ENCODE results near the gene F5. TPM values are rescaled to one million over a fixed set of nuclear protein-coding genes. Genes with fewer than 3 reads are reported as not detected.

The F5 gene
- total RNA-seq, 2 experiments from 2014 or later: 58.6 to 59.1 TPM

DNA sequence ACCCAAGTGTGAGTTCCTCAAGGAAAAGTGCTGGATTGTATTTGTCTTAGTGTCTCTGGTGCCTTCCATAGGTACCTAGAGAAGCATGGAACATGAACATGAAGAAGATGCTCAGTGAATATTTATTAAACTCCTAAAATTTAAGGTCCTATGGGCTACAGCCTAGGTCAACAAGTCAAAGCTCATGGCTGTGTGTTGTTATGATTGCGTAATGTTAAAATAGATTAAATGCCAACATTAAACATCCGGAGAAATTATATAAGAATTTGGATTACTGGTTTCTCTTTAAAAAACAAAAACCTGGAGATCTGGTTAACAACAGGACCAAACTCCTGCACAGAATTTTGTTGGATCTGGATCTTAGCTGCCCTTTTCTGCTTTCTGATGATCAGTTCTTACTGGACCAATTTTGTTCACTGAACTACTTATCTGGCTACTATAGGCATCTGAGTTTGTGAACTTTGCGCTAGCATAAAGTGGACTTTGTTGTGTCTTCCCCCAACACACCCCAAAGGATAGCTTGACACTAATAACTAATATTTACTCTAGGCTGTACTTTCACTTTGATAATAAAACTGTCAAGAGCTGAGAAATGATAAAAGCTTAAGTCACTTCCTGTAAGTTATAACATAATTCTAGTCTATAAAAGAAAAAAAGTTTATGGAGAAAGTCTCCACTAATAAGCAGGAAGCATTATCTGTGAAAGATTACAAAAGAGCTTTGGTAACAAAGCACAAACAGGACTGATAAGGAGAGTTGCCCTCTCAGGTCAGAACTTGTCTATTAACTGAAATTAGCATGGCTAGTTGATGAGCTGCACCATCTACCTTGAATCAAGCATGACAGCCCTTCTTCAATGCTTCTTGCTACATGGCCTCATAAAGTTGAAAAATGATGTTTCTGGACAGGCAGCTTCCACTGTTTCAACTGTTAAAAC lies 20.7 kb downstream of the F5 start:
- intact Hi-C loops (cut with micrococcal nuclease): no loop called here
- no peak for DNase-seq
- Mint-ChIP-seq H3K36me3 (ENCODE audit: low read depth) (peaks cover 67% of the 10 kb centered on the region), H3K4me1 (ENCODE audit: low read depth) (peaks cover 26% of the 10 kb centered on the region), H3K9me3 (no peaks in the 10 kb centered on the region), H3K27ac (no peak overlapping the region), H3K27me3 (ENCODE audit: low read depth) (no peaks in the 10 kb centered on the region), H3K4me3 (no peak overlapping the region)
- CTCF ChIA-PET: interaction anchor here (1.2 kb wide), 1 partner anchor 15 kb away, joined by 3 read pairs; no protein-coding TSS in a partner anchor

DNA sequence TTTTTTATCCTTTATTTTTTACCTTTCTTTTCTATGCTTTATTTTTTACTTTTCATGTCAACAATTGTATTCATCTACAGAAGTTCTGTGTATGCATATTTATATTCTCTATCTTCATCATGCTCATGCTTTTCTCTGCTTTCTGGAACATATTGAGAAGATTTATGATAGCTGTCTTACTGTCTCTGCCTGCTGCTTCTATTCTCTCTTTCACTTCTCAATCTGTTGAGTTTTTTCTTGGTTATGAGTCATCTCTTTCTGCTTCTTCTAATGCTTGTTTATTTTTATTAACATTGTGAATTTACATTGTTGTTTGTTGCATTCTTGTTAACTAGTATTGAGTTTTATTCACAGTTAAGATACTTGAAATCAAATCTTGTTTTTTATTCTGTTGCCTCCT lies 22.6 kb downstream of the F5 start:
- CTCF ChIA-PET: interaction anchor here (1.7 kb wide), 1 partner anchor 18 kb away, joined by 4 read pairs; no protein-coding TSS in a partner anchor
- intact Hi-C loops (cut with micrococcal nuclease): no loop called here
- Mint-ChIP-seq H3K36me3 (ENCODE audit: low read depth) (peaks cover 76% of the 10 kb centered on the region), H3K4me3 (no peak overlapping the region), H3K4me1 (ENCODE audit: low read depth) (peaks cover 26% of the 10 kb centered on the region), H3K27me3 (ENCODE audit: low read depth) (no peaks in the 10 kb centered on the region), H3K9me3 (no peaks in the 10 kb centered on the region), H3K27ac (no peak overlapping the region)
- DNase-seq: no peak

DNA sequence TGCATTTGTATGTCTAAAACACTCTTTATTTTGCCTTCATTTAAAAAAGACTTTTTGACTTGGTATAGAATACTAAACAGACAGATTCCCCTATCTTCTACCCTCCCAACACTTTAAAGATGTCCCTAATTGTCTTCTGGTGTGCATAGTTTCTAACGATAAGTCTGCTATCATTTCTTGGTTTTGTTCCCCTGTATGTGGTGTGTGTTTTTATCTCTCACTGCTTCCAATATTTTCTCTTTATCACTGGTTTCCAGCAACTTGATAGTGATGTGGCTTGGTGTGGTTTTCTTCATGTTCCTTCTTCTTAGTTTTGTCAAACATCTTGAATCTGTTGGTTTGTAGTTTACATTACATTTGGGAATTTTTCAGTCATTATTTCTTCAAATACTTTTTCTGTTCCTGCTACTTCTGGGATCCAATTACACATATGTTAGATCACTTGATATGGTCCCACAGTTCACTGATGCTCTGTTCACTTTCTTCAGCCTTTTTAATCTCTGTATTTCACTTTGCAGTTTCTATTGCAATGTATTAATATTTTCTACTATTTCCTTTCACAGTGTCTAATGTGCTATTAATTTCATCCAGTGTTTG lies 23.2 kb downstream of the F5 start:
- Mint-ChIP-seq H3K9me3 (no peaks in the 10 kb centered on the region), H3K4me3 (no peak overlapping the region), H3K4me1 (ENCODE audit: low read depth) (peaks cover 26% of the 10 kb centered on the region), H3K27me3 (ENCODE audit: low read depth) (no peaks in the 10 kb centered on the region), H3K27ac (no peak overlapping the region), H3K36me3 (ENCODE audit: low read depth) (peaks cover 80% of the 10 kb centered on the region)
- CTCF ChIA-PET: interaction anchor here (0.6 to 1.7 kb wide), 3 partner anchors 17 to 484 kb away, joined by 3 to 4 read pairs (median 3); no protein-coding TSS in a partner anchor
- DNase-seq: no peak
- intact Hi-C loops (cut with micrococcal nuclease): no loop called here

DNA sequence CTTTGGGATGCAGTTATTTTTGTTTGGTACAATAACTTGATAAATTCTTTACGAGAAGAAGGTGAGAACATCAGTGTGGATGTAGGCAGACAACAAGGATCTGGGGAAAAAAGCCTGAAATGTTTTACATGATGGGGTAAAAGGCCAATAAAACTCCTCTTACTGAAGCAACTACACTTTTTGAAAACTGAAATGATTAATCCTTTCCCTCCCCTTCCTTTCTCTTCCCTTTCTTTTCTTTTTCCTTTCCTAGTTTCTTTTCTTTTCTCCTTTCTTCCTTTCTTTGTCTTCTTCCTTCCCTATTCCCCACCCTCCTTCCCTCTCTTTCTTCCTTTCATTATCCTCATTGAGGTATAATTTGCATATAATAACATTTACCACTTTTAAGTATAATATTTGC lies 24.6 kb downstream of the F5 start:
- H3K4me3 Mint-ChIP-seq: no peak overlapping the region
- H3K4me1 Mint-ChIP-seq (ENCODE audit: low read depth): peaks cover 22% of the 10 kb centered on the region
- intact Hi-C loops (cut with micrococcal nuclease): no loop called here
- no peaks in the 10 kb centered on the region for H3K27me3 Mint-ChIP-seq (ENCODE audit: low read depth)
- CTCF ChIA-PET: interaction anchor here (0.6 to 1.4 kb wide), 2 partner anchors 159 to 174 kb away, joined by 3 to 4 read pairs; no protein-coding TSS in a partner anchor
- DNase-seq: no peak
- peaks cover 85% of the 10 kb centered on the region for H3K36me3 Mint-ChIP-seq (ENCODE audit: low read depth)
- no peaks in the 10 kb centered on the region for H3K9me3 Mint-ChIP-seq
- no peak overlapping the region for H3K27ac Mint-ChIP-seq

DNA sequence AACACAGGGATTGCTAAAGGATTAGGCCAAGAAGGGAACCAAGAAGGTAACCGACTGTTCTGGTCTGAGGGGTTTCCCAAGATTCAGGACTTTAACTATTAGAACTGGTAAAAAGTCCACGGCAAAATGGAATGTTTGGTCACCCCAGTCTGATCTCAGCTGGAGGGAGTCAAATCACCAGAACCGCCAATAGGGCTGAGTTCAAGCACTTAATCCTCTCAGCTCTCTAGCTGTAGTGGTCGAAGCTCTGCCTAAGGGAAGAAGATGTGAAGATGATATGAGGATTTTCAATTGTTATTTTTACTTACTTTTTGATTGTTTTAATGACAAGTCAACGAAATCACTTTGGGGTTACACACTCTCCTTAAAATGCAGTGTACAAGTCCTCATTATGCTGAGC lies 29.1 kb downstream of the F5 start:
- Mint-ChIP-seq H3K4me3 (no peak overlapping the region), H3K27me3 (ENCODE audit: low read depth) (no peaks in the 10 kb centered on the region), H3K27ac (no peak overlapping the region), H3K36me3 (ENCODE audit: low read depth) (peaks cover 84% of the 10 kb centered on the region), H3K9me3 (no peaks in the 10 kb centered on the region), H3K4me1 (ENCODE audit: low read depth) (no peaks in the 10 kb centered on the region)
- intact Hi-C loops (cut with micrococcal nuclease): no loop called here
- CTCF ChIA-PET: interaction anchor here (1.2 to 2.1 kb wide), 4 partner anchors 12 to 155 kb away, joined by 3 to 6 read pairs (median 4); partner anchors contain the start of gene F5
- no peak for DNase-seq

DNA sequence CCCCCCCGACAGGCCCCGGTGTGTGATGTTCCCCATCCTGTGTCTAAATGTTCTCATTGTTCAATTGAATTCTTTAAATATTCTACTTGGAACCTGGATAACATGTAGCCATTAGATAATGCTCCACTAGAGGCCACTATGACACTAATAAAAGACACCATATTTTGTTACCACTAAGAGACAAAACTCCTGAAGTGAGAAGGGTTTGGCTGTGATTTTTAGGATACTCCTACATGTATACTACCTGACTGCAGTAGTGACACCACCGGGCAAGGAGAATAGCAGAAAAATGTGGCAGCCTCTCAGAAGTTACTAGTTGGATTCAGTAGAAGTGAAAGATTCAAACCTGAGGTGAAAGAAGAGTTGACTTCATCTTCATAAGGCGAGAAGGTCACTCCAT lies 36.0 kb downstream of the F5 start:
- DNase-seq: no peak
- H3K9me3 Mint-ChIP-seq: no peaks in the 10 kb centered on the region
- CTCF ChIA-PET: interaction anchor here (0.7 to 1.4 kb wide), 6 partner anchors 8 to 259 kb away, joined by 3 to 12 read pairs (median 3); partner anchors contain the start of gene METTL18
- no peak overlapping the region for H3K27ac Mint-ChIP-seq
- no peak overlapping the region for H3K4me3 Mint-ChIP-seq
- H3K36me3 Mint-ChIP-seq (ENCODE audit: low read depth): peaks cover 68% of the 10 kb centered on the region
- intact Hi-C loops (cut with micrococcal nuclease): loop anchor here (1.0 to 2.0 kb wide), 3 partner anchors 35 to 162 kb away; no protein-coding TSS in a partner anchor
- H3K4me1 Mint-ChIP-seq (ENCODE audit: low read depth): no peaks in the 10 kb centered on the region
- H3K27me3 Mint-ChIP-seq (ENCODE audit: low read depth): no peaks in the 10 kb centered on the region

DNA sequence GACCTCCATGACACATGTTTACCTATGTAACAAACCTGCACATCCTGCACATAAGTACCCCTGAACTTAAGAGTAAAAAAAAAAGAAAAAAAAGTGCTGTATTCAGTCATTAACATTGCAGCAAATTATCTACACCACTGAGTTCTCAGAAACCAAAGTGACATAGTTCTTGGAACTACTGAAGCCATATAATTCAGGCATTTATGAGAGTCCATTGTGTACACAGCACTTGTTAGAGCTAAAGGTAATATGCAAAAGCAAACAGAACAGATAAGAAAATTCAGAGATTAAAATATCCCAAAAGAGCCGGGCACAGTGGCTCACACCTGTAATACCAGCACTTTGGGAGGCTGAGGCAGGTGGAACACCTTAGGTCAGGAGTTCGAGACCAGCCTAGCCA lies 38.0 kb downstream of the F5 start:
- intact Hi-C loops (cut with micrococcal nuclease): no loop called here
- Mint-ChIP-seq H3K4me1 (ENCODE audit: low read depth) (no peaks in the 10 kb centered on the region), H3K27ac (no peak overlapping the region), H3K27me3 (ENCODE audit: low read depth) (no peaks in the 10 kb centered on the region), H3K36me3 (ENCODE audit: low read depth) (peaks cover 61% of the 10 kb centered on the region), H3K4me3 (no peak overlapping the region), H3K9me3 (no peaks in the 10 kb centered on the region)
- DNase-seq: no peak
- CTCF ChIA-PET: interaction anchor here (0.6 to 1.0 kb wide), 4 partner anchors 82 to 1173 kb away, joined by 3 to 5 read pairs (median 4); no protein-coding TSS in a partner anchor

DNA sequence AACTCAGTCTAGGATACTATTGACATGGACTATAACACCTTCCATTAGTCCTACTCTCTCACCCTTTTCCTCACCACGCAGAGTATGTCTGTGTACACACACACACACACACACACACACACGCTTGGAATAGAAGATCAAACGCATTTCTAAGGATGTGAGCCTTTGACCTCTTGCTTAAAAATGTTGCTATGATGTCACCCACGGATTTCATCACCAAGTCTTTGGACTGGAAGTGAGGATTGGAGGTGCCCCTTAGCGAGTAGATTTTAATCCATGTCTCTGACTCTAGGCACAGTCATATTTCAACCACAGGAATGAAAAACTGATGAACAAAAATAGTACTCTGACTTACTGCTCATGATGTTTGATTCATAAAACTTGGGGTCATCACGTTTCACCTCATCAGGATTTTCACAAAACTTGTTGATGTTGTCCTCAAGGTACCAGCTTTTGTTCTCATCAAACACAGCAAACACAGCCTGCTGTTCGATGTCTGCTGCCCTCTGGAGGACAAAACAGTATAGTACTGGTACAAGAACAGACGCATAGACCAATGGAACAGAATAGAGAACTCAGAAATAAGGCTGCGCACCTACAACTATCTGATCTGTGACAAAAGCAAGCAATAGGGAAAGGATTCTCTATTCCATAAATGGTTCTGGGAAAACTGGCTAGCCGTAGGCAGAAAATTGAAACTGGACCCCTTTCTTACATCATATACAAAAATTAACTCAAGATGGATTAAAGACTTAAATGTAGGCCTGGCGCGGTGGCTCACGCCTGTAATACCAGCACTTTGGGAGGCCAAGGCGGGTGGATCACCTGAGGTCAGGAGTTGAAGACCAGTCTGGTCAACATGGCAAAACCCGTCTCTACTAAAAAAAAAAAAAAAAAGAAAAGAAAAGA lies 39.9 kb downstream of the F5 start:
- intact Hi-C loops (cut with micrococcal nuclease): loop anchor here (1.0 kb wide), 3 partner anchors 61 to 943 kb away; partner anchors contain the start of gene SLC19A2
- Mint-ChIP-seq H3K36me3 (ENCODE audit: low read depth) (peaks cover 68% of the 10 kb centered on the region), H3K4me1 (ENCODE audit: low read depth) (no peaks in the 10 kb centered on the region), H3K27me3 (ENCODE audit: low read depth) (no peaks in the 10 kb centered on the region), H3K27ac (no peak overlapping the region), H3K9me3 (no peaks in the 10 kb centered on the region), H3K4me3 (no peak overlapping the region)
- CTCF ChIA-PET: interaction anchor here (0.6 to 2.8 kb wide), 13 partner anchors 12 to 1017 kb away, joined by 3 to 12 read pairs (median 4); partner anchors contain the start of gene F5
- DNase-seq: peak; percentile 48

DNA sequence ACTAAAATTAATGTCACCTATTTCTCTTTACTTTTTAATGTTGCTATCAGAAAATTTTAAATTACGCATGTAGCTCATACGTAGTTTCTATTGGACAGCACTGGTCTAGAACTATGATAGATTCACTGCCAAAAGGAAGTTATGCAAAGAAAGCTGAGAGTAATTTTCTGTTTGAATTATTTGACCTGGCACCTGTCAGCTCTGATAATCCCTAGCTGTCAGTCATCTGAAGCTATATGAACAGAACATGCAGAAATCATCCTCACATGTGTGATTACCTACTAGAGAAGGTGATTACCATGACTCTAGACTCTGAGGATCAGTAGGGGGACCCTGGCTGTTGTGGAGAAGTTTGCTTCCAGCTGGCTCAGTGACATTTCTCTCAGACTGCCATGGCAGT lies 40.8 kb downstream of the F5 start:
- no peaks in the 10 kb centered on the region for H3K4me1 Mint-ChIP-seq (ENCODE audit: low read depth)
- H3K4me3 Mint-ChIP-seq: no peak overlapping the region
- no peak overlapping the region for H3K27ac Mint-ChIP-seq
- intact Hi-C loops (cut with micrococcal nuclease): no loop called here
- H3K9me3 Mint-ChIP-seq: no peaks in the 10 kb centered on the region
- no peak for DNase-seq
- CTCF ChIA-PET: interaction anchor here (1.6 to 2.8 kb wide), 3 partner anchors 18 to 167 kb away, joined by 4 to 11 read pairs (median 6); partner anchors contain the start of gene F5
- H3K27me3 Mint-ChIP-seq (ENCODE audit: low read depth): no peaks in the 10 kb centered on the region
- peaks cover 62% of the 10 kb centered on the region for H3K36me3 Mint-ChIP-seq (ENCODE audit: low read depth)

DNA sequence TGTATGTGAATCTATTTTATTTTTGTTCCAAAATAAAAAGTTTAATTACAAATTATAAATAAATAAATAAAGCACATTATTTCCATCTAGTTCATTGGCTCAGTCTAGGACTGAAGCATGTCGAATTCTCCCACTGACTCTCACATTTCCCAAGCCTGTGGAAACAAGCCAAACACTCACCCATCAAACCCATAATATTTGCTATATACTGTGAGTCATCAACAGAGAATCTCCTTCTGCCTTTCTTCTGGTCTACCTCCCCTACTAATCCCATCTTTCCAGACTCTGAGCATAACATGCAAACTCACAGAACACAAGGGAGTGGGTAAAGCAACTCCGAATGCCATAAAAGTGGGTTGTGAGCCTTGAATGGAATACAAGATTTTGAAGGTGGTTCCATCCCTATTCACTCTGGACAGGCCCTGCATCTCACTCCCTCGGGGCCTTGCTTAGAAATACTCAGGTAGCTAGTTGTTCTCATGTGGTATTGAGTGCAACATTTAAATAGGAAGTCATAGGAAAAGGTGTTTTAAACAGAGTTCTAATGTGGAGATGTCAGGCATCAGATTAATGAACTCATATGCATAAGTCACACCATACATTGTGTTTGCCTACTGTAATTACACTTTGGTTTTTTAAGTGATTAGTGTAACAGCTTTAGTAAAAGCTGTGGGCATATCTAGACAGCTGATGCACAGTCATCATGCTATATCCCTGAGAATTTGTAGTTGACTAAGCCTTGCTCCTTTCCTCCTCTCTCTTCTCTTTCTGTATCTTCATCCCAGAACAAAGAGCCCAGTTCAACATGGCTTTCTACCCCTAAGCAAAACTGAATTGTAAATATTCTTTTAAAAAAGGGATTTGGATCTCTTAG lies 47.0 kb downstream of the F5 start:
- Mint-ChIP-seq H3K36me3 (ENCODE audit: low read depth) (peaks cover 59% of the 10 kb centered on the region), H3K4me3 (no peak overlapping the region), H3K4me1 (ENCODE audit: low read depth) (no peaks in the 10 kb centered on the region), H3K27ac (no peak overlapping the region), H3K27me3 (ENCODE audit: low read depth) (no peaks in the 10 kb centered on the region), H3K9me3 (no peaks in the 10 kb centered on the region)
- intact Hi-C loops (cut with micrococcal nuclease): no loop called here
- DNase-seq: no peak
- CTCF ChIA-PET: no interaction called here

DNA sequence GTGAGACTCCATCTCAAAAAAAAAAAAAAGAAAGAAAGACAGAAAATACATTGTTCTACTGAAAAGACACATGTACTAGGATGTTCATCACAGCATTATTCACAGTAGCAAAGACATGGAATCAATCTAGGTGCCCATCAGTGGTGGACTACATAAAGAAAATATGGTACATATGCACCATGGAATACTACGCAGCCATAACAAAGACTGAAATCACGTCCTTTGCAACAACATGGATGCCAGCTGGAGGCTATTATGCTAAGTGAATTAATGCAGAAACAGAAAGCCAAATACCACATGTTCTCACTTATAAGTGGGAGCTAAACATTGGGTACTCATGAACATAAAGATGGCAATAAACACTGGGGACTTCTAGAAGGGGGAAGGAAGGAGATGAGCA lies 51.6 kb downstream of the F5 start:
- H3K9me3 Mint-ChIP-seq: no peaks in the 10 kb centered on the region
- H3K4me1 Mint-ChIP-seq (ENCODE audit: low read depth): peaks cover under 1% of the 10 kb centered on the region
- peaks cover 75% of the 10 kb centered on the region for H3K36me3 Mint-ChIP-seq (ENCODE audit: low read depth)
- no peaks in the 10 kb centered on the region for H3K27me3 Mint-ChIP-seq (ENCODE audit: low read depth)
- no peak overlapping the region for H3K4me3 Mint-ChIP-seq
- CTCF ChIA-PET: no interaction called here
- DNase-seq: no peak
- intact Hi-C loops (cut with micrococcal nuclease): no loop called here
- H3K27ac Mint-ChIP-seq: no peak overlapping the region
